EL (cell line): Measurements from ENCODE around the gene IFT27.

Experiments
- DNase-seq: peaks from one replicate; pipeline ENCODE4 v3.0.0-alpha.2; 2016

Gene IFT27

GRCh38 chr22:36714110-36714509, 61.8 kb downstream of the IFT27 start:
- no peak for DNase-seq

GRCh38 chr22:36713436-36713835, 62.5 kb downstream of the IFT27 start:
- no peak for DNase-seq
